Fibroblast of lung (primary cell): ENCODE data around the gene ACTN1. TPM values are rescaled to one million over a fixed set of nuclear protein-coding genes. Genes with fewer than 3 reads are reported as not detected.

ENCODE experiments used
- DNase-seq, 2 donors: peaks; one replicate each; pipeline versions ENCODE4 v3.0.0 to v3.0.0-alpha.2; 2010; ENCODE audit warnings: low read depth in 2 of 2
- H2AFZ ChIP-seq: 2 replicates; pipeline ENCODE4 v1.5.1; 2012; ENCODE audit warnings: low read length, control low read depth, inconsistent platforms
- H3K27ac ChIP-seq: 2 replicates; pipeline ENCODE4 v1.5.1; 2011; ENCODE audit warnings: low read length, control low read depth; ENCODE audit not compliant: insufficient read depth
- H3K27me3 ChIP-seq: 2 replicates; pipeline ENCODE4 v1.5.1; 2011; ENCODE audit warnings: mild to moderate bottlenecking, low read length; ENCODE audit not compliant: control insufficient read depth, insufficient read depth
- H3K36me3 ChIP-seq: 2 replicates; pipeline ENCODE4 v1.5.1; 2011; ENCODE audit warnings: low read length; ENCODE audit not compliant: control insufficient read depth, insufficient read depth
- H3K4me1 ChIP-seq: 2 replicates; pipeline ENCODE4 v1.5.1; 2011; ENCODE audit warnings: low read length; ENCODE audit not compliant: control insufficient read depth, insufficient read depth; ENCODE audit errors: extremely low read depth
- H3K4me2 ChIP-seq: 2 replicates; pipeline ENCODE4 v1.5.1; 2011; ENCODE audit warnings: low read length, control low read depth; ENCODE audit not compliant: insufficient read depth; ENCODE audit errors: extremely low read depth
- H3K4me3 ChIP-seq, 4 experiments: fragments of 200-600 bp in 1 of 4; sonication (generic) in 1 of 4; replicated peaks in 1 of 4; 2 replicates each; pipeline ENCODE4 v1.5.1; 2011 to 2016; ENCODE audit warnings: low read length in 4 of 4, low read depth in 3 of 4, mild to moderate bottlenecking in 3 of 4, control low read depth in 2 of 4, inconsistent platforms in 1 of 4, mixed read lengths in 1 of 4; ENCODE audit not compliant: insufficient read depth in 1 of 4; ENCODE audit errors: control extremely low read depth in 1 of 4
- H3K79me2 ChIP-seq: 2 replicates; pipeline ENCODE4 v1.5.1; 2012; ENCODE audit warnings: mild to moderate bottlenecking, low read length, inconsistent platforms; ENCODE audit not compliant: control insufficient read depth, insufficient read depth
- H3K9ac ChIP-seq: 2 replicates; pipeline ENCODE4 v1.5.1; 2011; ENCODE audit warnings: mild to moderate bottlenecking, low read length, control low read depth; ENCODE audit not compliant: insufficient read depth
- H3K9me3 ChIP-seq: 2 replicates; pipeline ENCODE4 v1.5.1; 2012; ENCODE audit warnings: low read depth, low read length; ENCODE audit not compliant: control insufficient read depth, insufficient read depth
- H4K20me1 ChIP-seq: 2 replicates; pipeline ENCODE4 v1.5.1; 2011; ENCODE audit warnings: low read length; ENCODE audit not compliant: control insufficient read depth, insufficient read depth; ENCODE audit errors: extremely low read depth
- CTCF ChIP-seq, 2 donors: IDR thresholded peaks in 1 of 2; conservative IDR thresholded peaks in 1 of 2; 1 replicate in 1 of 2; 2 replicates in 1 of 2; pipeline ENCODE4 v1.5.1; 2011 to 2012; ENCODE audit warnings: low read length in 2 of 2, control low read depth in 1 of 2, inconsistent platforms in 1 of 2, low read depth in 1 of 2, mild to moderate bottlenecking in 1 of 2
- EZH2 ChIP-seq: IDR thresholded peaks from 2 replicates; pipeline ENCODE4 v1.5.1; 2012; ENCODE audit warnings: low read length, control low read depth, mild to moderate bottlenecking; ENCODE audit errors: missing control alignments
- polyA plus RNA-seq, 2 donors: library from polyadenylated mRNA; depleted of rRNA in 1 of 2; stranded (reverse) in 1 of 2; unstranded in 1 of 2; fragments of >200 nt; gene quantifications; 2 replicates each; pipeline ENCODE4 v1.2.1, GENCODE V29; 2011 to 2012; ENCODE audit warnings: missing spikeins in 1 of 2
- total RNA-seq: library from RNA; depleted of rRNA; stranded (reverse); fragments of >200 nt; gene quantifications from 2 replicates; pipeline ENCODE4 v1.2.1, GENCODE V29; 2014

The ACTN1 gene
- total and polyA plus RNA-seq, 2 donors (not counting 1 experiment from before 2014, with no cell fraction given), result 254 to 729 TPM

DNA sequence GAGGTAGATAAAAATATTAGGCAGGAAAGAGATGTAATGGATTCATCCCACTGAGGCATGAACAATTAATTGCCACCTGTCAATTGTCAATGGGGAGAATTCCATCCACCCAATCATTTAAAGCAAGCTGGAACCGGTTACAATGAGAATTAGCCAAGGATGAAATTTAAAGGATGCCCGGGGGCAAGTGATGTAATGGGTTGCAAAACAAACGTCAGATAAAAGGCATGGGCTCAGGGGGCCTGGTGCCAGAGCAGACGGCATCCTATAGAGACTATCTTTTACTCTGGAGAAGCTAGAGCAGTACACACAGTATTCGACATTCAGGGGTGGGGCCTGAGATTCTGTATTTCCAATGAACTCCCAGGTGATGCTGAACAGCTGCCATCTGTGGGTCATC is 105.7 kb downstream of the ACTN1 start:
- DNase-seq, result no peak
- Histone ChIP-seq H3K27ac (no peak overlapping the region), H3K27me3 (no peaks in the 10 kb centered on the region), H3K4me3 (no peak overlapping the region), H4K20me1 (no peaks in the 10 kb centered on the region), H3K9ac (no peak overlapping the region), H3K4me1 (no peaks in the 10 kb centered on the region), H3K79me2 (no peaks in the 10 kb centered on the region), H3K4me2 (no peak overlapping the region), H3K36me3 (peaks cover 42% of the 10 kb centered on the region), H3K9me3 (no peaks in the 10 kb centered on the region), H2AFZ (no peak overlapping the region)
- TF ChIP-seq EZH2 (no peak), CTCF (conservative IDR thresholded peaks at IDR 0.05 in 1 of 2, IDR thresholded peaks at IDR 0.05 in 1 of 2; ENCODE audit: low read depth in 1 of 2, low read length in 2 of 2) (no peak)

GRCh38 chr14:68871392-68871791 is 107.7 kb downstream of the ACTN1 start:
- no peak overlapping the region for H3K4me3 ChIP-seq
- H3K9me3 ChIP-seq, result no peaks in the 10 kb centered on the region
- no peak overlapping the region for H3K27ac ChIP-seq
- no peaks in the 10 kb centered on the region for H3K79me2 ChIP-seq
- TF ChIP-seq EZH2, result no peak
- no peak for TF ChIP-seq CTCF (conservative IDR thresholded peaks at IDR 0.05 in 1 of 2, IDR thresholded peaks at IDR 0.05 in 1 of 2; ENCODE audit: low read depth in 1 of 2, low read length in 2 of 2)
- no peaks in the 10 kb centered on the region for H3K4me1 ChIP-seq
- H3K9ac ChIP-seq, result no peak overlapping the region
- DNase-seq, result no peak
- H3K4me2 ChIP-seq, result no peak overlapping the region
- H2AFZ ChIP-seq, result no peak overlapping the region
- H3K27me3 ChIP-seq, result no peaks in the 10 kb centered on the region
- peaks cover 27% of the 10 kb centered on the region for H3K36me3 ChIP-seq
- no peaks in the 10 kb centered on the region for H4K20me1 ChIP-seq

- no peaks in the 10 kb centered on the region for H4K20me1 ChIP-seq
- no peak overlapping the region for H3K9ac ChIP-seq
- no peak overlapping the region for H3K4me3 ChIP-seq
- no peak overlapping the region for H3K4me2 ChIP-seq
- no peaks in the 10 kb centered on the region for H3K9me3 ChIP-seq
- H3K36me3 ChIP-seq, result peaks cover 10% of the 10 kb centered on the region
- no peak for DNase-seq
- H3K27ac ChIP-seq, result no peak overlapping the region
- H2AFZ ChIP-seq, result no peak overlapping the region
- no peaks in the 10 kb centered on the region for H3K79me2 ChIP-seq
- H3K4me1 ChIP-seq, result no peaks in the 10 kb centered on the region
- H3K27me3 ChIP-seq, result no peaks in the 10 kb centered on the region
- TF ChIP-seq CTCF (conservative IDR thresholded peaks at IDR 0.05 in 1 of 2, IDR thresholded peaks at IDR 0.05 in 1 of 2; ENCODE audit: low read depth in 1 of 2, low read length in 2 of 2), result no peak
Observed at GRCh38 chr14:68866991-68867533, 112.0 kb downstream of the ACTN1 start.
